ENCODE results near the gene BNC1. TPM values are rescaled to one million over a fixed set of nuclear protein-coding genes. Genes with fewer than 3 reads are reported as not detected.

The BNC1 gene
- total RNA-seq, 4 donors from 2014 or later = 0.16 to 2.0 (median 0.27) TPM

- Histone ChIP-seq H3K27ac (no peak overlapping the region), H3K4me3 (no peak overlapping the region), H3K4me1 (peaks cover 0 to 22% (median 6%) of the 10 kb centered on the region in 3 donors), H3K9me3 (no peaks in the 10 kb centered on the region), H3K27me3 (peaks cover 63% of the 10 kb centered on the region), H3K36me3 (no peaks in the 10 kb centered on the region)
- 70 to 100% methylated on average over 3 to 8 of the region's 9 CpGs for WGBS, 2 donors (ENCODE audit: low coverage in 1 of 2)
- ATAC-seq = no peak
- TF ChIP-seq EP300 (IDR thresholded peaks at IDR 0.05) = no peak
- TF ChIP-seq POLR2AphosphoS5 (IDR thresholded peaks at IDR 0.05) = no peak
- no peak for TF ChIP-seq CTCF (IDR thresholded peaks at IDR 0.05)
- no peak for TF ChIP-seq POLR2A (IDR thresholded peaks at IDR 0.05)
These were observed 1.6 kb upstream of the BNC1 start for GRCh38 chr15:83285979-83286553.

GRCh38 chr15:83285284-83285978 is 967 bp upstream of the BNC1 start:
- ATAC-seq = no peak
- H3K27me3 ChIP-seq = peaks cover 68% of the 10 kb centered on the region
- 70 to 87% methylated on average over 4 to 5 of the region's 19 CpGs for WGBS, 2 donors (ENCODE audit: low coverage in 1 of 2)
- no peaks in the 10 kb centered on the region for H3K36me3 ChIP-seq
- no peak overlapping the region for H3K4me3 ChIP-seq
- TF ChIP-seq EP300 (IDR thresholded peaks at IDR 0.05) (no peak), POLR2AphosphoS5 (IDR thresholded peaks at IDR 0.05) (no peak), CTCF (IDR thresholded peaks at IDR 0.05) (no peak), POLR2A (IDR thresholded peaks at IDR 0.05) (no peak)
- no peak overlapping the region for H3K27ac ChIP-seq
- H3K4me1 ChIP-seq = peaks cover 0 to 22% (median 6%) of the 10 kb centered on the region in 3 donors
- H3K9me3 ChIP-seq = no peaks in the 10 kb centered on the region

- Histone ChIP-seq H3K36me3 (no peaks in the 10 kb centered on the region), H3K27ac (no peak overlapping the region), H3K4me3 (peak overlapping the region; percentile 23 to 51), H3K9me3 (no peaks in the 10 kb centered on the region), H3K4me1 (peaks cover 0 to 22% (median 6%) of the 10 kb centered on the region in 3 donors), H3K27me3 (peaks cover 83% of the 10 kb centered on the region)
- no peak for TF ChIP-seq POLR2AphosphoS5 (IDR thresholded peaks at IDR 0.05)
- TF ChIP-seq EP300 (IDR thresholded peaks at IDR 0.05) = no peak
- WGBS, 2 donors (ENCODE audit: low coverage in 1 of 2) = 0% methylated on average over 16 of the region's 80 CpGs; no CpG with 5 or more reads in 1 of the 2 donors
- no peak for ATAC-seq
These were observed 478 bp downstream of the BNC1 start for GRCh38 chr15:83283813-83284558.

- TF ChIP-seq CTCF (IDR thresholded peaks at IDR 0.05) = no peak
- no peak for TF ChIP-seq POLR2A (IDR thresholded peaks at IDR 0.05)
- no peak for TF ChIP-seq POLR2AphosphoS5 (IDR thresholded peaks at IDR 0.05)
- no peak for TF ChIP-seq EP300 (IDR thresholded peaks at IDR 0.05)
- Histone ChIP-seq H3K27ac (no peak overlapping the region), H3K36me3 (no peaks in the 10 kb centered on the region), H3K4me1 (peaks cover 0 to 22% (median 6%) of the 10 kb centered on the region in 3 donors), H3K27me3 (peaks cover 84% of the 10 kb centered on the region), H3K4me3 (peak overlapping the region; percentile 23 to 51), H3K9me3 (no peaks in the 10 kb centered on the region)
- WGBS, 2 donors (ENCODE audit: low coverage in 1 of 2) = 0% methylated on average over 4 of the region's 70 CpGs; no CpG with 5 or more reads in 1 of the 2 donors
- ATAC-seq = peak; percentile 19
These were observed 1.2 kb downstream of the BNC1 start for GRCh38 chr15:83283138-83283812.

GRCh38 chr15:83282776-83283137 is 1.7 kb downstream of the BNC1 start:
- TF ChIP-seq CTCF (IDR thresholded peaks at IDR 0.05) = no peak
- TF ChIP-seq POLR2A (IDR thresholded peaks at IDR 0.05) = no peak
- no peak for TF ChIP-seq POLR2AphosphoS5 (IDR thresholded peaks at IDR 0.05)
- ATAC-seq = no peak
- peak overlapping the region in 1 of 2 donors; percentile 51 for H3K4me3 ChIP-seq

More at GRCh38 chr15:83282776-83283137, 1.7 kb downstream of the BNC1 start:
- no peak overlapping the region for H3K27ac ChIP-seq
- 67 to 90% methylated on average over 1 to 2 of the region's 10 CpGs for WGBS, 2 donors (ENCODE audit: low coverage in 1 of 2)
- peaks cover 0 to 22% (median 6%) of the 10 kb centered on the region in 3 donors for H3K4me1 ChIP-seq
- H3K27me3 ChIP-seq = peaks cover 87% of the 10 kb centered on the region
- H3K36me3 ChIP-seq = no peaks in the 10 kb centered on the region
- H3K9me3 ChIP-seq = no peaks in the 10 kb centered on the region
